Measurements from ENCODE around the gene ERCC5. TPM values are rescaled to one million over a fixed set of nuclear protein-coding genes. Genes with fewer than 3 reads are reported as not detected.

ERCC5 gene
- total and polyA plus RNA-seq, 9 of the 15 experiments (the other 6 are each of a cell fraction or from before 2014, with no cell fraction given) = 7.4 to 43.1 (median 33.9) TPM

GRCh38 chr13:102800145-102801041 lies 45.4 kb upstream of the ERCC5 start (continued):
- TF ChIP-seq, protein P1, sequence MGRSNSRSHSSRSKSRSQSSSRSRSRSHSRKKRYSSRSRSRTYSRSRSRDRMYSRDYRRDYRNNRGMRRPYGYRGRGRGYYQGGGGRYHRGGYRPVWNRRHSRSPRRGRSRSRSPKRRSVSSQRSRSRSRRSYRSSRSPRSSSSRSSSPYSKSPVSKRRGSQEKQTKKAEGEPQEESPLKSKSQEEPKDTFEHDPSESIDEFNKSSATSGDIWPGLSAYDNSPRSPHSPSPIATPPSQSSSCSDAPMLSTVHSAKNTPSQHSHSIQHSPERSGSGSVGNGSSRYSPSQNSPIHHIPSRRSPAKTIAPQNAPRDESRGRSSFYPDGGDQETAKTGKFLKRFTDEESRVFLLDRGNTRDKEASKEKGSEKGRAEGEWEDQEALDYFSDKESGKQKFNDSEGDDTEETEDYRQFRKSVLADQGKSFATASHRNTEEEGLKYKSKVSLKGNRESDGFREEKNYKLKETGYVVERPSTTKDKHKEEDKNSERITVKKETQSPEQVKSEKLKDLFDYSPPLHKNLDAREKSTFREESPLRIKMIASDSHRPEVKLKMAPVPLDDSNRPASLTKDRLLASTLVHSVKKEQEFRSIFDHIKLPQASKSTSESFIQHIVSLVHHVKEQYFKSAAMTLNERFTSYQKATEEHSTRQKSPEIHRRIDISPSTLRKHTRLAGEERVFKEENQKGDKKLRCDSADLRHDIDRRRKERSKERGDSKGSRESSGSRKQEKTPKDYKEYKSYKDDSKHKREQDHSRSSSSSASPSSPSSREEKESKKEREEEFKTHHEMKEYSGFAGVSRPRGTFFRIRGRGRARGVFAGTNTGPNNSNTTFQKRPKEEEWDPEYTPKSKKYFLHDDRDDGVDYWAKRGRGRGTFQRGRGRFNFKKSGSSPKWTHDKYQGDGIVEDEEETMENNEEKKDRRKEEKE (IDR thresholded peaks at IDR 0.05; ENCODE audit: borderline replicate concordance in 1 of 2, control insufficient read depth in 1 of 2, low read depth in 2 of 2, low read length in 1 of 2) = no peak
- TF ChIP-seq ZBTB17 (CRISPR knock-in tag; IDR thresholded peaks at IDR 0.05) (no peak), RFX1 (IDR thresholded peaks at IDR 0.05) (no peak), LARP7 (IDR thresholded peaks at IDR 0.05) (no peak), TCF7L2 (IDR thresholded peaks at IDR 0.05; ENCODE audit: low read depth, low read length) (no peak), JUND (IDR thresholded peaks at IDR 0.05; ENCODE audit: borderline replicate concordance, low read depth, low read length) (no peak), JUND (tag; IDR thresholded peaks at IDR 0.05; ENCODE audit: borderline replicate concordance, low read depth, low read length) (no peak), MYC (IDR thresholded peaks at IDR 0.05; ENCODE audit: low read depth, low read length) (peak; percentile 51; the same call in 1 of the 2 replicates), MYC (CRISPR knock-in tag; IDR thresholded peaks at IDR 0.05; ENCODE audit: borderline replicate concordance, low read depth) (no peak), RBM17 (IDR thresholded peaks at IDR 0.05; ENCODE audit: borderline replicate concordance, low read depth, low read length) (no peak), ZNF311 (CRISPR knock-in tag; IDR thresholded peaks at IDR 0.05) (no peak), CREM (IDR thresholded peaks at IDR 0.05; ENCODE audit: low read depth) (peak; percentile 34; the same call in 1 of the 2 replicates), DEAF1 (CRISPR knock-in tag; IDR thresholded peaks at IDR 0.05) (no peak), GTF2B (IDR thresholded peaks at IDR 0.05; ENCODE audit: extremely low read depth, insufficient read length) (no peak), MAFG (tag; conservative IDR thresholded peaks at IDR 0.05) (no peak), DPF2 (IDR thresholded peaks at IDR 0.05) (no peak), HDAC6 (IDR thresholded peaks at IDR 0.05; ENCODE audit: low read depth, low read length) (no peak), RCOR1 (IDR thresholded peaks at IDR 0.05; ENCODE audit: borderline replicate concordance in 1 of 2, low read depth in 2 of 2, low read length in 2 of 2) (no peak), TFAM (CRISPR knock-in tag; conservative IDR thresholded peaks at IDR 0.05) (no peak), SLC30A9 (CRISPR knock-in tag; IDR thresholded peaks at IDR 0.05) (no peak), OTX1 (CRISPR knock-in tag; IDR thresholded peaks at IDR 0.05) (no peak)
- TF ChIP-seq, protein P2, sequence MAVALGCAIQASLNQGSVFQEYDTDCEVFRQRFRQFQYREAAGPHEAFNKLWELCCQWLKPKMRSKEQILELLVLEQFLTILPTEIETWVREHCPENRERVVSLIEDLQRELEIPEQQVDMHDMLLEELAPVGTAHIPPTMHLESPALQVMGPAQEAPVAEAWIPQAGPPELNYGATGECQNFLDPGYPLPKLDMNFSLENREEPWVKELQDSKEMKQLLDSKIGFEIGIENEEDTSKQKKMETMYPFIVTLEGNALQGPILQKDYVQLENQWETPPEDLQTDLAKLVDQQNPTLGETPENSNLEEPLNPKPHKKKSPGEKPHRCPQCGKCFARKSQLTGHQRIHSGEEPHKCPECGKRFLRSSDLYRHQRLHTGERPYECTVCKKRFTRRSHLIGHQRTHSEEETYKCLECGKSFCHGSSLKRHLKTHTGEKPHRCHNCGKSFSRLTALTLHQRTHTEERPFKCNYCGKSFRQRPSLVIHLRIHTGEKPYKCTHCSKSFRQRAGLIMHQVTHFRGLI (CRISPR knock-in tag; IDR thresholded peaks at IDR 0.05) = no peak

All from K562 (cell line).